A172 (cell line): ENCODE data around the gene MSL1. TPM values are rescaled to one million over a fixed set of nuclear protein-coding genes. Genes with fewer than 3 reads are reported as not detected.

Experiments
- DNase-seq: peaks from one replicate; pipeline ENCODE4 v3.0.0-alpha.2; 2015; ENCODE audit warnings: low spot score
- total RNA-seq: library from RNA; depleted of rRNA; stranded (reverse); fragments of >200 nt; shearing (Covaris generic); gene quantifications from 2 replicates; pipeline ENCODE4 v1.2.3, GENCODE V29; 2014; rRNA removed

MSL1 gene
- total RNA-seq, 1 experiment from 2014 or later = 64.3 TPM

DNA sequence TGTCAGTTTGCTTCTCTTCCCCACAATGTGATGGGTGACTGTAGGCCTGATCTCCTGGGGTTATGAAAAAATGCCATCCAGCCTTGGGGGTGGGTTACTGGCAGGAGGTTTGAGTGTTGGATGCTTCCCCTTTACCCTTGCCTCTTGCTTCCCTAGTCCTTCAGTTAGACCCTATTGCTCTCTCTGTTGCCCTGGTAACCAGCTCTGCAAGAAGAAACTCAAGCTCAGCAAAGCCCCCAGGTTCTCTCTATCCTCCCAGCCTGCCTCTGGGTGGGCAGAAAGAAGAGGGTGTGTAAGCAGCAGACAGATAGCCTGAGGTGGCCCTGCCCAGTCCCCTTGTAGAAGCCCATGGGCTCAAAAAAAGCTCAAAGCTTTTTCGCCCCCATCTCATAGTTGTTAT is 52.7 kb downstream of the MSL1 start:
- DNase-seq = no peak

GRCh38 chr17:40175928-40176753 is 54.4 kb downstream of the MSL1 start:
- DNase-seq = no peak

DNA sequence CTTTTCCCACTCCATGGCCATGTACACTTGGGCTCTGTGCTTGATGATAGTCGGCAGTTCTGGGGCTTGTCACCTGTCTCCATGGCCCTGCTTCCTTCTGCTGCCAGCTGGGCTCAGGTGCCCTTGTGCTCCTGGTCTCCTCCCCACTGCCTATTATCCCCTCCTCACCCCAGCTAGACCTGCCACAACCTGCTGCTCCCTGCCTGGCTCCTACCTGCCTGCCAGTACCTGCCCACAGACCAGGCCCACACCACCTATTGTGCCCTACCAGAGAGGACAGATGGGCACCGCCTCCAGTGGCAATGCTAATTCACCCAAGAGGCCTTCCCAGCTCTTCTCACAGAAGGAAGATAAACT is 55.0 kb downstream of the MSL1 start:
- no peak for DNase-seq

DNA sequence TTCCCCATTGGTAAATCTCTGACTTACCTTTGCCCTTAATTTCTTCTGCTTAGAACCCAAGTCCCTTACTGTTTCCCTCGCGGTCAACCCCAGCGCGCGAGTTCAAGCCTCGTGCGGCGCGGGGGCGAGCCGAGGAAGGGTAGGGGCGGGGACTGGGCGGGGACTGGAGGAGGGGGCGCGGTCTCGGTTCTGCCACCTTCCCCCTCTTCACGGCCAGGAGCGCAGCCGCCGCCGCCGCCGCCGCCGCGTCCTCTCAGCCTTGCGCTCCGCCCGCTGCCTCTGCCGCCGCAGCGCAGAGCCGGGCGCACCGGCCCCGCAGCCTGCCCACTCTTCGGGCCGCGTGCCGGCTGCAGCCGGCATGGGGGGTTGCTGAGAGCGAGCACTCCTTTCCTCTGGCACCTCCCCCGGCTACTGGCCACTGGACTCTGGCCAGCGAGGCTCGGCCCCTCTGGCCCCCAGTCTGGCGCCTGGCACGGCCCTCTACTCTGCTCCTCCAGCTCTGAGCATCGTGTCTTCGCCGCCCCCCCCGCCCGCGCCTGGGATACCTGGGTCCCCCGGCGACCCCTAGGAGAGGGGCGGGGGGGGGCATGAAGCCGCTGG is 55.6 kb downstream of the MSL1 start, which contains the start of gene RAPGEFL1:
TSS of gene RAPGEFL1 (plus strand) at position 196 of the 600 bp plus-strand sequence. CDS start at position 588, 392 bp downstream.
- DNase-seq = no peak

GRCh38 chr17:40178021-40178601 is 56.3 kb downstream of the MSL1 start:
- no peak for DNase-seq

GRCh38 chr17:40178660-40179059 is 56.9 kb downstream of the MSL1 start:
- DNase-seq = no peak

- peak; percentile 82 for DNase-seq
Measured at GRCh38 chr17:40179923-40180659, 58.3 kb downstream of the MSL1 start.

DNA sequence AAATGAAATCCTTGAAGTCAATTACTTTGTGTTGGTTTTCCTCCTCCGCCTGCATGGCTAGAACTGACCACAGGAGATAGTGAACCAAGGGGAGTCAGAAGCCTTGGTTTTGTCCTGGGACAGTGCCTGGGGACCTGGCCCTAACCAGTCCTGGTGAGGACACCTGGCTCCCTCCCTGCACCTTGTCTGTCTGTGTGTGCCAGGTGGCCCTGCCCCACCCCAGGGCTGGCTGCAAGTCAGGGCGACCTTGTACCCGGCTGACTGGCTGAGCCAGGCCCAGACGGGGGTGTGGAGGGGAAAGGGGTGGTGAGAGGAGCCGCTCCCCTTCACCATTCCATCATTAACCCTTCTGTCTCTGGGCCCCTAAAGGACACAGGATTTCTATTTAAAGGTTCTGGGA is 58.9 kb downstream of the MSL1 start:
- no peak for DNase-seq

GRCh38 chr17:40181205-40181604 is 59.4 kb downstream of the MSL1 start:
- no peak for DNase-seq

- DNase-seq = no peak
Measured at GRCh38 chr17:40182606-40183005, 60.8 kb downstream of the MSL1 start.

Other genes with a start within 250 kb of the MSL1 start
- gene GSDMB, start 203.3 kb upstream of the MSL1 start, total RNA-seq = 1.6 and 1.9 TPM in 2 replicates
- 40.2 and 43.7 TPM in 2 replicates for gene ORMDL3, start 194.4 kb upstream of the MSL1 start, total RNA-seq
- gene LRRC3C, start 194.2 kb upstream of the MSL1 start, total RNA-seq = not detected in 2 replicates
- not detected in 2 replicates for gene GSDMA, start 159.0 kb upstream of the MSL1 start, total RNA-seq
- 229 and 262 TPM in 2 replicates for gene PSMD3, start 141.2 kb upstream of the MSL1 start, total RNA-seq
- gene CSF3, start 106.5 kb upstream of the MSL1 start, total RNA-seq = not detected in 2 replicates
- gene MED24, start 67.6 kb upstream of the MSL1 start, total RNA-seq = 46.5 and 67.3 TPM in 2 replicates
- gene THRA, start 59.0 kb upstream of the MSL1 start, total RNA-seq = 14.5 and 17.8 TPM in 2 replicates
- 1.1 and 2.2 TPM in 2 replicates for gene NR1D1, start 21.4 kb upstream of the MSL1 start, total RNA-seq
- gene CASC3, start 18.6 kb downstream of the MSL1 start, total RNA-seq = 44.5 and 50.1 TPM in 2 replicates
- 0.86 and 4.4 TPM in 2 replicates for gene RAPGEFL1, start 55.5 kb downstream of the MSL1 start, total RNA-seq
- gene WIPF2, start 97.3 kb downstream of the MSL1 start, total RNA-seq = 5.6 and 7.1 TPM in 2 replicates
- 85.1 and 87.9 TPM in 2 replicates for gene CDC6, start 165.9 kb downstream of the MSL1 start, total RNA-seq
- 13.7 and 33.2 TPM in 2 replicates for gene RARA, start 187.2 kb downstream of the MSL1 start, total RNA-seq
- not detected in 2 replicates for gene GJD3, start 242.8 kb downstream of the MSL1 start, total RNA-seq